Ishikawa (cell line): ENCODE data around the gene PADI6.

Experiments used
- CEBPB ChIP-seq: IDR thresholded peaks from 2 replicates; pipeline ENCODE4 v1.6.1; 2012
- CREB1 ChIP-seq: IDR thresholded peaks from 2 replicates; pipeline ENCODE4 v1.6.1; 2012; ENCODE audit warnings: low read depth
- EGR1 ChIP-seq: IDR thresholded peaks from 2 replicates; pipeline ENCODE4 v1.6.1; 2012
- EP300 ChIP-seq: IDR thresholded peaks from 2 replicates; pipeline ENCODE4 v1.6.1; 2012; ENCODE audit warnings: borderline replicate concordance
- FOXM1 ChIP-seq: IDR thresholded peaks from 2 replicates; pipeline ENCODE4 v1.6.1; 2012; ENCODE audit warnings: low read depth, borderline replicate concordance
- MAX ChIP-seq: IDR thresholded peaks from 2 replicates; pipeline ENCODE4 v1.6.1; 2012
- NFIC ChIP-seq: IDR thresholded peaks from 2 replicates; pipeline ENCODE4 v1.6.1; 2012
- RAD21 ChIP-seq: IDR thresholded peaks from 2 replicates; pipeline ENCODE4 v1.6.1; 2012; ENCODE audit warnings: low read depth
- REST ChIP-seq: IDR thresholded peaks from 2 replicates; pipeline ENCODE4 v1.6.1; 2012; ENCODE audit warnings: low read depth, mild to moderate bottlenecking
- TAF1 ChIP-seq: IDR thresholded peaks from 2 replicates; pipeline ENCODE4 v1.6.1; 2012; ENCODE audit warnings: low read depth, mild to moderate bottlenecking
- TCF12 ChIP-seq: IDR thresholded peaks from 2 replicates; pipeline ENCODE4 v1.6.1; 2012; ENCODE audit warnings: low read depth
- TEAD4 ChIP-seq: IDR thresholded peaks from 2 replicates; pipeline ENCODE4 v1.6.1; 2012
- USF1 ChIP-seq: IDR thresholded peaks from 2 replicates; pipeline ENCODE4 v1.6.1; 2012
- YY1 ChIP-seq: IDR thresholded peaks from 2 replicates; pipeline ENCODE4 v1.6.1; 2012; ENCODE audit warnings: low read depth
- ZBTB7A ChIP-seq: IDR thresholded peaks from 2 replicates; pipeline ENCODE4 v1.6.1; 2012; ENCODE audit warnings: low read depth

Gene PADI6

GRCh38 chr1:17440074-17440826 lies 68.3 kb downstream of the PADI6 start:
- TF ChIP-seq MAX (peak; percentile 25; the same call in 1 of the 2 replicates), CEBPB (no peak)

GRCh38 chr1:17440827-17441168 lies 68.8 kb downstream of the PADI6 start:
- TF ChIP-seq MAX, result no peak
- no peak for TF ChIP-seq TCF12
- no peak for TF ChIP-seq NFIC
- TF ChIP-seq ZBTB7A, result no peak
- no peak for TF ChIP-seq EP300
- no peak for TF ChIP-seq CREB1
- no peak for TF ChIP-seq YY1
- TF ChIP-seq TEAD4, result no peak
- TF ChIP-seq FOXM1, result no peak
- TF ChIP-seq RAD21, result no peak
- TF ChIP-seq EGR1, result no peak
- TF ChIP-seq TAF1, result no peak
- TF ChIP-seq CEBPB, result no peak
- TF ChIP-seq USF1, result no peak
- no peak for TF ChIP-seq REST

GRCh38 chr1:17441265-17441992 lies 69.4 kb downstream of the PADI6 start:
- TF ChIP-seq EGR1, result no peak
- TF ChIP-seq CREB1, result no peak
- peak; percentile 74; the same call in 1 of the 2 replicates for TF ChIP-seq TCF12
- TF ChIP-seq USF1, result no peak
- TF ChIP-seq EP300, result peak; percentile 41; the same call in 1 of the 2 replicates
- TF ChIP-seq RAD21, result no peak
- peak; percentile 98 for TF ChIP-seq CEBPB
- no peak for TF ChIP-seq TAF1
- TF ChIP-seq FOXM1, result peak; percentile 55; the same call in 1 of the 2 replicates
- TF ChIP-seq ZBTB7A, result no peak
- TF ChIP-seq MAX, result peak; percentile 69
- TF ChIP-seq REST, result no peak
- 0 out of 2 replicates have a peak, but pooled peaks have one; percentile 27 for TF ChIP-seq NFIC
- no peak for TF ChIP-seq YY1
- peak; percentile 64 for TF ChIP-seq TEAD4

- TF ChIP-seq MAX, result no peak
- no peak for TF ChIP-seq TEAD4
- TF ChIP-seq ZBTB7A, result no peak
- TF ChIP-seq TCF12, result no peak
- TF ChIP-seq CEBPB, result no peak
- TF ChIP-seq TAF1, result no peak
- no peak for TF ChIP-seq FOXM1
- no peak for TF ChIP-seq USF1
- no peak for TF ChIP-seq EGR1
- no peak for TF ChIP-seq NFIC
- no peak for TF ChIP-seq CREB1
- no peak for TF ChIP-seq REST
- TF ChIP-seq RAD21, result no peak
Measured at GRCh38 chr1:17441993-17442357, 70.0 kb downstream of the PADI6 start.
